GM19397 (cell line): ENCODE data around the gene UBA6.
"Not testable (repeated sequence)": the region's sequence is repeated elsewhere in the genome, so short reads cannot be mapped to it uniquely, and the experiment has no call there.

Experiments used
- ATAC-seq: cut with Tn5 transposase; IDR thresholded peaks from one replicate; pipeline ENCODE4 v1.9.1; 2021; ENCODE audit warnings: mild to moderate bottlenecking, moderate library complexity; ENCODE audit not compliant: unreplicated experiment

Gene UBA6

GRCh38 chr4:67674098-67674497, 26.9 kb downstream of the UBA6 start:
- no peak for ATAC-seq

- no peak for ATAC-seq
These were observed 32.6 kb downstream of the UBA6 start for GRCh38 chr4:67668315-67668714.

- no peak for ATAC-seq
These were observed 40.5 kb downstream of the UBA6 start for GRCh38 chr4:67660418-67660817.

- ATAC-seq: no peak
These were observed 41.9 kb downstream of the UBA6 start for GRCh38 chr4:67659065-67659464.

- ATAC-seq: no peak
These were observed 42.7 kb downstream of the UBA6 start for GRCh38 chr4:67658302-67658701.

GRCh38 chr4:67651536-67651935, 49.4 kb downstream of the UBA6 start:
- ATAC-seq: no peak

GRCh38 chr4:67638136-67638535, 62.8 kb downstream of the UBA6 start:
- no peak for ATAC-seq

- ATAC-seq: not testable (repeated sequence)
These were observed 64.0 kb downstream of the UBA6 start for GRCh38 chr4:67636978-67637377.

- ATAC-seq: no peak
These were observed 65.6 kb downstream of the UBA6 start for GRCh38 chr4:67635331-67635730.

- ATAC-seq: no peak
These were observed 66.2 kb downstream of the UBA6 start for GRCh38 chr4:67634741-67635140.

GRCh38 chr4:67632492-67632891, 68.5 kb downstream of the UBA6 start:
- no peak for ATAC-seq

GRCh38 chr4:67624939-67625338, 76.0 kb downstream of the UBA6 start:
- ATAC-seq: no peak

GRCh38 chr4:67616478-67616877, 84.5 kb downstream of the UBA6 start:
- ATAC-seq: no peak

GRCh38 chr4:67615119-67615518, 85.8 kb downstream of the UBA6 start:
- ATAC-seq: no peak

GRCh38 chr4:67614186-67614585, 86.8 kb downstream of the UBA6 start:
- ATAC-seq: no peak

- no peak for ATAC-seq
These were observed 92.9 kb downstream of the UBA6 start for GRCh38 chr4:67608027-67608426.

GRCh38 chr4:67604749-67605148, 96.2 kb downstream of the UBA6 start:
- ATAC-seq: no peak

- ATAC-seq: no peak
These were observed 97.0 kb downstream of the UBA6 start for GRCh38 chr4:67604029-67604381.

- no peak for ATAC-seq
These were observed 97.5 kb downstream of the UBA6 start for GRCh38 chr4:67603310-67604028.

- ATAC-seq: no peak
These were observed 107.2 kb downstream of the UBA6 start for GRCh38 chr4:67593741-67594175.

- no peak for ATAC-seq
These were observed 113.8 kb downstream of the UBA6 start for GRCh38 chr4:67587156-67587555.

- ATAC-seq: no peak
These were observed 116.5 kb downstream of the UBA6 start for GRCh38 chr4:67584496-67584895.

- no peak for ATAC-seq
These were observed 119.0 kb downstream of the UBA6 start for GRCh38 chr4:67581913-67582312.
